CD8-positive, alpha-beta memory T cell (primary cell): ENCODE data around the gene PRKAR1B. TPM values are rescaled to one million over a fixed set of nuclear protein-coding genes. Genes with fewer than 3 reads are reported as not detected.
A peak's percentile ranks its signal among the peaks of the same experiment; 100 is the strongest.

Experiments
- CTCF ChIA-PET: fragments of 350-600 bp; sonication (Branson Sonifier 250); formaldehyde crosslinking; loops from one replicate; lab custom pipeline; 2021; ENCODE audit warnings: antibody characterized with exemption; lab: Charles Lee
- POLR2A ChIA-PET: fragments of 350-600 bp; sonication (Branson Sonifier 250); formaldehyde crosslinking; loops from one replicate; lab custom pipeline; 2021; ENCODE audit warnings: antibody characterized with exemption; lab: Charles Lee
- DNase-seq, 5 donors: peaks; one replicate each; pipeline versions ENCODE4 v3.0.0 to v3.0.0-alpha.2; 2020 to 2022; ENCODE audit warnings: mixed read lengths in 1 of 5
- H3K27ac ChIP-seq: one replicate; pipeline ENCODE4 v1.7.0; 2013; ENCODE audit warnings: low read depth, mild to moderate bottlenecking, low read length, moderate library complexity
- H3K27me3 ChIP-seq: 2 replicates; pipeline ENCODE4 v1.7.0; 2013; ENCODE audit warnings: low read length, mild to moderate bottlenecking; ENCODE audit not compliant: insufficient read depth, poor library complexity, severe bottlenecking
- H3K36me3 ChIP-seq: 2 replicates; pipeline ENCODE4 v1.7.0; 2013; ENCODE audit warnings: mild to moderate bottlenecking, low read length, moderate library complexity; ENCODE audit not compliant: insufficient read depth
- H3K4me1 ChIP-seq: 2 replicates; pipeline ENCODE4 v1.7.0; 2013; ENCODE audit warnings: mild to moderate bottlenecking, low read length, moderate library complexity; ENCODE audit not compliant: insufficient read depth
- H3K4me3 ChIP-seq: 2 replicates; pipeline ENCODE4 v1.7.0; 2013; ENCODE audit warnings: mild to moderate bottlenecking, low read length
- H3K9me3 ChIP-seq: 2 replicates; pipeline ENCODE4 v1.7.0; 2013; ENCODE audit warnings: mild to moderate bottlenecking, low read length
- H3K27ac Mint-ChIP-seq, 8 donors: one replicate each; pipeline ENCODE4 v1.8.0; 2020 to 2021; ENCODE audit warnings: mixed read lengths in 8 of 8, mild to moderate bottlenecking in 6 of 8, inconsistent platforms in 3 of 8, moderate library complexity in 3 of 8
- H3K27me3 Mint-ChIP-seq, 2 donors: one replicate each; pipeline ENCODE4 v1.8.0; 2020 to 2021; ENCODE audit warnings: mixed read lengths in 2 of 2, mild to moderate bottlenecking in 1 of 2, moderate library complexity in 1 of 2
- H3K36me3 Mint-ChIP-seq, 3 donors: one replicate each; pipeline ENCODE4 v1.8.0; 2020 to 2021; ENCODE audit warnings: mixed read lengths in 3 of 3, inconsistent platforms in 1 of 3, mild to moderate bottlenecking in 1 of 3
- H3K4me1 Mint-ChIP-seq, 3 donors: one replicate each; pipeline ENCODE4 v1.8.0; 2020 to 2021; ENCODE audit warnings: mixed read lengths in 3 of 3, inconsistent platforms in 1 of 3, mild to moderate bottlenecking in 1 of 3
- H3K4me3 Mint-ChIP-seq, 7 donors: one replicate each; pipeline ENCODE4 v1.8.0; 2020 to 2021; ENCODE audit warnings: mixed read lengths in 7 of 7, mild to moderate bottlenecking in 6 of 7, moderate library complexity in 4 of 7, inconsistent platforms in 2 of 7
- H3K9me3 Mint-ChIP-seq, 5 donors: one replicate each; pipeline ENCODE4 v1.8.0; 2020 to 2022; ENCODE audit warnings: mixed read lengths in 5 of 5, mild to moderate bottlenecking in 3 of 5, moderate library complexity in 2 of 5, inconsistent platforms in 1 of 5
- polyA plus RNA-seq: library from polyadenylated mRNA; unstranded; fragments of 300-500 nt; fragmentation: Illumina TruSeq; gene quantifications from one replicate; pipeline ENCODE4 v1.2.3, GENCODE V29; 2021
- total RNA-seq, 2 experiments: library from RNA; stranded (reverse); gene quantifications; one replicate each; pipeline ENCODE4 v1.2.3, GENCODE V29; 2021

The PRKAR1B gene
- total and polyA plus RNA-seq, 3 experiments from 2014 or later = 8.1 to 32.4 (median 28.3) TPM

DNA sequence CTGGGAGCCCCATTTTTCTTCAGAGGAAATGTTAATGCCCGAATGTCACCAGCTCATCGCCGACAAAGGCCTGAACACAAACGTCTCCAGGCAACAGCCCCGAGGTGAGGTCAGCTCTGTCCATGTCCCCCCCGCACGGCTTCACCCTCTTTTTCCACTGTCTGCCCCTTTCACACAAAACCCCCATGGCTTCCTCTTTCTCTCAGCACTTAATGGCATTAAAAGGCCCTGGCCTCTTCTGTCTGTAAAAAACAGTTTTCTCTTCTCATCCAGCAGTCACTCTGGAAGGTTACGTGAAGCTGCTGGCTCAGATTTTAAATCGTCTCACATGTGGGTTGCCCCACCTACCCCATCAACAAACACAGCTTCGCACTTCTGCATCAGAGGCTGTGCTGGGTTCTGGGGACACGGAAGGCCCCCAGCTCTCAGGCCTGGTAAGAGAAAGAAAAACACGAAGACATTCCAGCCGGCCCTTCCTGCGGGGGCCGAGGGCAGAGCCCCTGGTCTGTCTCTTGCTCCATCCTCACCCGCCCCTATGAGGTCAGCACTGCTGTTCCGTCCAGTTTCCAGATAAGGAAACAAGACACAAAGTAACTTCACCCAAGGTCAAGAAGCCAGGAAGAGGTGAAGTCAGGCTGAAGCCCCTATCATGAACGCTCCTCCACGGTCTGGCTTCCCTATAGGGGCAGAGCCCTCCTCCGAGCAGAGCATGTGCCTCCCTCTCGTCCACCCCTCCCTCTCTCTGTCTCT lies 116.4 kb downstream of the PRKAR1B start:
- CTCF ChIA-PET = no interaction called here
- no peaks in the 10 kb centered on the region for H3K27me3 ChIP-seq
- DNase-seq = peak in 2 of 5 donors; percentile 55 to 78
- H3K4me3 ChIP-seq = peak overlapping the region; percentile 12
- H3K9me3 Mint-ChIP-seq = peaks cover 0 to 3% (median 0%) of the 10 kb centered on the region in 5 donors
- no peaks in the 10 kb centered on the region for H3K9me3 ChIP-seq
- peaks cover 5 to 11% (median 10%) of the 10 kb centered on the region in 3 donors for H3K36me3 Mint-ChIP-seq
- peak overlapping the region; percentile 74 for H3K27ac ChIP-seq
- no peaks in the 10 kb centered on the region for H3K27me3 Mint-ChIP-seq
- H3K4me1 ChIP-seq = peaks cover 39% of the 10 kb centered on the region
- H3K27ac Mint-ChIP-seq = peak overlapping the region; percentile 89 to 100 (median 96)
- peak overlapping the region in 6 of 7 donors; percentile 59 to 83 (median 77) for H3K4me3 Mint-ChIP-seq
- peaks cover 45 to 55% (median 54%) of the 10 kb centered on the region in 3 donors for H3K4me1 Mint-ChIP-seq
- no peaks in the 10 kb centered on the region for H3K36me3 ChIP-seq
- POLR2A ChIA-PET = interaction anchor here (0.6 kb wide), 1 partner anchor 1942 kb away, joined by 3 read pairs; no protein-coding TSS in a partner anchor

DNA sequence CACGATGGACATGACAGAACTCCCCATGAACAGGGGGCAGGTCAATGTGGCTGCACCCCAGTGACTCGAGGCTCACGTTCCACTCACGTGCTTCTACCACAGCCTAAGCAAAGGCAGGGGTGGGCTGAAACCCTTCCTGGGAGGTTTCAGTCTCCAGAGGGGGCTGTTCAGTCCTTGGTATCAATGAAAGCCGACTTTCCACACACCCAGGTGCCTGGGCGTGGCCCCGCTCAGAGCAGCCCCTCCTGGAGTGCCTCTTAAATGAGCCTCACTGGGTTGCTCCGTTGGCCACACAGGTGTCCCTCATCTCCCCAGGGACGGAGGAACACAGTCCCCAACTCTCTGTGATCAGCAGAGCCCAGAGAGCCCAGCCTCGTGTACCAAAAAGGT lies 116.9 kb downstream of the PRKAR1B start:
- peaks cover 48 to 56% (median 54%) of the 10 kb centered on the region in 3 donors for H3K4me1 Mint-ChIP-seq
- H3K27me3 Mint-ChIP-seq = no peaks in the 10 kb centered on the region
- DNase-seq = peak in 1 of 5 donors; percentile 45
- POLR2A ChIA-PET = interaction anchor here (0.6 kb wide), 1 partner anchor 1943 kb away, joined by 3 read pairs; no protein-coding TSS in a partner anchor
- H3K4me1 ChIP-seq = peaks cover 40% of the 10 kb centered on the region
- H3K27ac Mint-ChIP-seq = peak overlapping the region; percentile 89 to 100 (median 97)
- H3K4me3 Mint-ChIP-seq = peak overlapping the region; percentile 59 to 83 (median 76)
- no peaks in the 10 kb centered on the region for H3K9me3 ChIP-seq
- no peaks in the 10 kb centered on the region for H3K36me3 ChIP-seq
- H3K36me3 Mint-ChIP-seq = peaks cover 5 to 11% (median 10%) of the 10 kb centered on the region in 3 donors
- H3K9me3 Mint-ChIP-seq = peaks cover 0 to 3% (median 0%) of the 10 kb centered on the region in 5 donors
- no peaks in the 10 kb centered on the region for H3K27me3 ChIP-seq
- no peak overlapping the region for H3K4me3 ChIP-seq
- H3K27ac ChIP-seq = peak overlapping the region; percentile 74
- CTCF ChIA-PET = no interaction called here

DNA sequence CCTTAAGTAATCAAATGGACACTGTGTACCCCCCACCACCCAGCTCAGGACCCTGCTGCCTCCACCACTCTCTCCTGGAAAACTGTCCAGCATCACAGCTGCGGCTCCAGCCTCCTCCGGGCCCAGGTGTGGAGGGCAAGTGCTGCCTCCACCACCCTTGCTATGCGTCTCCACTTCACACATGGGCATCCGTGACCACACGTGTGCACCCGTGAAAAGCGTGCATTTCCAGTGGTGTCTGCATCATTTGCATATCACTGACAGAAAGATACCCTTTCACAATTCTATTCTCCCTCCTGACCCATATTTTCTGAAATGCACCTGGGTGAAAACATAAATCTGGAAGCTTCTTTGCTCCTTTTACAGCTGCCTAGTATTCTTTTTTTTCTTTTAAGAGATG lies 117.7 kb downstream of the PRKAR1B start:
- no peaks in the 10 kb centered on the region for H3K27me3 ChIP-seq
- H3K36me3 Mint-ChIP-seq = peaks cover 10 to 11% (median 10%) of the 10 kb centered on the region in 3 donors
- no peaks in the 10 kb centered on the region for H3K36me3 ChIP-seq
- H3K27ac ChIP-seq = no peak overlapping the region
- peaks cover 0 to 6% (median 0%) of the 10 kb centered on the region in 5 donors for H3K9me3 Mint-ChIP-seq
- no peak overlapping the region for H3K4me3 ChIP-seq
- ChIA-PET CTCF (no interaction called here), POLR2A (interaction anchor here (0.7 kb wide), 1 partner anchor 8 kb away, joined by 3 read pairs; no protein-coding TSS in a partner anchor)
- H3K9me3 ChIP-seq = no peaks in the 10 kb centered on the region
- peaks cover 47% of the 10 kb centered on the region for H3K4me1 ChIP-seq
- no peaks in the 10 kb centered on the region for H3K27me3 Mint-ChIP-seq
- peak overlapping the region; percentile 63 to 100 (median 94) for H3K27ac Mint-ChIP-seq
- H3K4me3 Mint-ChIP-seq = peak overlapping the region in 6 of 7 donors; percentile 61 to 83 (median 70)
- H3K4me1 Mint-ChIP-seq = peaks cover 52 to 61% (median 57%) of the 10 kb centered on the region in 3 donors
- peak in 1 of 5 donors; percentile 29 for DNase-seq

DNA sequence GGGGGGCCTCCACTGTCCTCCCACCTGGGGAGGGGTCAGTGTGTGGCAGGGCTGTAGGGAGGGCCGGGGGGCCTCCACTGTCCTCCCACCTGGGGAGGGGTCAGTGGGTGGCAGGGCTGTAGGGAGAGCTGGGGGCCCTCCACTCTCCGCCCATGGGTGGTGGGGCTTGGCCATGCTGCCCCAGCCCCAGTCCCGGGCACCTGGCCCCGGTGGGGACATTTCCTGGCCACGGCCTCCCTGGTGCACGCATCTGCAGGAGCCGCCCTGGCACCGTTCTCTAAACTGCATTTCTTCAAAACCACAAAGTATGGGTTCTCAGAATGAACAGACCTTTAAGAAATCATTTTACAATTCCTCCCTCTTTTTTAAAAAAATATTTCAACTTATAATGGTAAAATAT lies 118.1 kb downstream of the PRKAR1B start:
- peaks cover 0 to 6% (median 0%) of the 10 kb centered on the region in 5 donors for H3K9me3 Mint-ChIP-seq
- H3K27ac ChIP-seq = no peak overlapping the region
- POLR2A ChIA-PET = interaction anchor here (0.7 kb wide), 1 partner anchor 9 kb away, joined by 3 read pairs; no protein-coding TSS in a partner anchor

DNA sequence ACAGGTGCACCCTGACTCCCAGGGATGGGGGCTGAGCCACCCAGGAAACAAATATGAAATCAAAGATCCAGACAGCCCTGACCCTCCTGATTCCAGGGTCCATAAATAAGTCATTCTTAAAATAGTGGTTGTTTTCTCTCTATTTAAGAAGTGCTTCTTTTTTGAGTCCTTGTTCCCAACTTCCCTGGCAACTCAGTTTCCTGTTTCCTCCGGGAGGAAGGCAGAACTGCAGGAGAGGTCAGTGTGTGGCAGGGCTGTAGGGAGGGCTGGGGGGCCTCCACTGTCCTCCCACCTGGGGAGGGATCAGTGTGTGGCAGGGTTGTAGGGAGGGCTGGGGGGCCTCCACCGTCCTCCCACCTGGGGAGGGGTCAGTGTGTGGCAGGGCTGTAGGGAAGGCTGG lies 118.7 kb downstream of the PRKAR1B start:
- H3K27me3 Mint-ChIP-seq = no peaks in the 10 kb centered on the region
- no peak for DNase-seq
- no peak overlapping the region for H3K27ac ChIP-seq
- no peak overlapping the region for H3K4me3 ChIP-seq
- no peaks in the 10 kb centered on the region for H3K27me3 ChIP-seq
- H3K36me3 Mint-ChIP-seq = peaks cover 10 to 11% (median 10%) of the 10 kb centered on the region in 3 donors
- peaks cover 49% of the 10 kb centered on the region for H3K4me1 ChIP-seq
- peak overlapping the region in 4 of 7 donors; percentile 37 to 73 (median 48) for H3K4me3 Mint-ChIP-seq
- no peaks in the 10 kb centered on the region for H3K36me3 ChIP-seq
- H3K9me3 ChIP-seq = no peaks in the 10 kb centered on the region
- peaks cover 0 to 6% (median 0%) of the 10 kb centered on the region in 5 donors for H3K9me3 Mint-ChIP-seq
- H3K27ac Mint-ChIP-seq = peak overlapping the region; percentile 50 to 98 (median 88)
- peaks cover 57 to 67% (median 67%) of the 10 kb centered on the region in 3 donors for H3K4me1 Mint-ChIP-seq
- ChIA-PET POLR2A (no interaction called here), CTCF (no interaction called here)

More for the DNA sequence above, 118.1 kb downstream of the PRKAR1B start:
- CTCF ChIA-PET = no interaction called here
- H3K4me1 ChIP-seq = peaks cover 48% of the 10 kb centered on the region
- Mint-ChIP-seq H3K4me3 (peak overlapping the region in 6 of 7 donors; percentile 61 to 83 (median 70)), H3K27me3 (no peaks in the 10 kb centered on the region), H3K36me3 (peaks cover 10 to 11% (median 10%) of the 10 kb centered on the region in 3 donors), H3K4me1 (peaks cover 55 to 62% (median 61%) of the 10 kb centered on the region in 3 donors), H3K27ac (peak overlapping the region in 7 of 8 donors; percentile 87 to 100 (median 94))
- peak in 1 of 5 donors; percentile 39 for DNase-seq
- H3K4me3 ChIP-seq = no peak overlapping the region
- no peaks in the 10 kb centered on the region for H3K27me3 ChIP-seq
- H3K36me3 ChIP-seq = no peaks in the 10 kb centered on the region
- H3K9me3 ChIP-seq = no peaks in the 10 kb centered on the region

DNA sequence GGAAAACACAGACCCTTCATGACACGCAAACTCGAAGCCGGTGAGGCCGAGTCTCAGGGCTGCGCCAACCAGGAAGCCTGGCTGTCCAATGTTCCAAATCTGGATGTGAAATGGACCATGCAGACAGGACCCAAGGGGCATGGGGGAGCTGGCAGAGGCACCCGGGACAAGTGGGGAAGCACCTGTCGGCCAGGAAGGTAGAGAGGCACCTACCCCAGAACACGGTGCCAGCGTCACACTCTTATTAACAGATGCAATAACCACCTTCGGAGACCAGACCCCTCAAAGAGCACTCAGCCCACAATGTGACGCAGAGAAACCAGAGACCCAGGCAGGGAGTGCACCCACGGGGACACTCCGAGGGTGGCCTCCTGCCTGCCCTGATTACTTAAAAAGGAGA lies 119.1 kb downstream of the PRKAR1B start:
- Histone ChIP-seq H3K4me1 (peaks cover 54% of the 10 kb centered on the region), H3K27me3 (no peaks in the 10 kb centered on the region), H3K27ac (no peak overlapping the region), H3K9me3 (no peaks in the 10 kb centered on the region), H3K4me3 (no peak overlapping the region), H3K36me3 (no peaks in the 10 kb centered on the region)
- Mint-ChIP-seq H3K27ac (peak overlapping the region; percentile 50 to 98 (median 88)), H3K36me3 (peaks cover 10 to 11% (median 10%) of the 10 kb centered on the region in 3 donors), H3K27me3 (no peaks in the 10 kb centered on the region), H3K4me1 (peaks cover 60 to 71% (median 69%) of the 10 kb centered on the region in 3 donors), H3K4me3 (peak overlapping the region in 5 of 7 donors; percentile 37 to 73 (median 50)), H3K9me3 (peaks cover 0 to 6% (median 0%) of the 10 kb centered on the region in 5 donors)
- ChIA-PET POLR2A (no interaction called here), CTCF (no interaction called here)
- peak in 3 of 5 donors; percentile 33 to 77 (median 35) for DNase-seq

DNA sequence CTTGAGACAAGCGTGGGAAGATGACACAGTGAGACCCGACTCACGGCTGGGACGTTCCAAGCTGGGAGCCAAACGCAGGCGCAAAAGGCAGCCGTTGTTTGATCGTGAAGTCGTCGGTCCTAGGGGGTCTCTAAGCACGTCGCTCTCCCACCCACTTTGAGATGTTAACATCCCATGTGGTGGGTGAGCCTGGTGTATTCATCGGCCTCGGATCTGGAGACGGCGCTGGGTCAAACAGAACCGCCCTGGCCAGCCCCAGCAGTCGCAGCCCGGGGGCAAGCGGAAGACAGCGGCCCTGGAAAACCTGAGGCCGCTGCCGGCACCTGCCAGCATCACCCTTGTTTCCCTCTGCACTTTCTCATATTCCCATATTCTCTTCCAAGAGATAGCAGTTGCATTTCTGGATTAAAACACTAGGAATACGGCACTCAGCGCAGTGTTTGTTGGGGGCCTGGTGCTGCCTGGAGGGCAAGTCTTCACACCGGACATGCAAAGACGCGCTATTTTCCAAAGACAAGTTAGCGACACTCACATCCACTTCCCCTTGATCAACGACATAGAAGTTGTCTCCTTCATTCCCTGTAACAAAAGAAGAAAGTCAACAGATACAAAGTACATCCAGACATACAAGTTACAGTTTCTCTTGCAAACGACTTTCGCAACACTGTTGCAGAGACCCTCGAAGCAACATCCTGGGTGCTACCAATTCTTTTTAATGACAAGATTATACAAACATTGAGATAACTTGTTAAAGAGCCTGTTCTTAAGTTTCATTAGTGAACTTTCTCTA lies 121.2 kb downstream of the PRKAR1B start:
- H3K4me1 Mint-ChIP-seq = peaks cover 62 to 77% (median 69%) of the 10 kb centered on the region in 3 donors
- H3K9me3 ChIP-seq = no peaks in the 10 kb centered on the region
- peak overlapping the region in 5 of 7 donors; percentile 26 to 97 (median 68) for H3K4me3 Mint-ChIP-seq
- POLR2A ChIA-PET = interaction anchor here (0.7 to 4.5 kb wide), 2 partner anchors 11 to 27 kb away, joined by 3 to 40 read pairs; no protein-coding TSS in a partner anchor
- peak overlapping the region; percentile 72 to 100 (median 100) for H3K27ac Mint-ChIP-seq
- H3K27me3 Mint-ChIP-seq = no peaks in the 10 kb centered on the region
- peaks cover 3 to 10% (median 4%) of the 10 kb centered on the region in 3 donors for H3K36me3 Mint-ChIP-seq
- H3K4me3 ChIP-seq = no peak overlapping the region
- H3K9me3 Mint-ChIP-seq = peaks cover 0 to 6% (median 0%) of the 10 kb centered on the region in 5 donors
- peak overlapping the region; percentile 96 for H3K27ac ChIP-seq
- H3K36me3 ChIP-seq = no peaks in the 10 kb centered on the region
- CTCF ChIA-PET = no interaction called here
- H3K27me3 ChIP-seq = no peaks in the 10 kb centered on the region
- DNase-seq = peak in 1 of 5 donors; percentile 16
- peaks cover 71% of the 10 kb centered on the region for H3K4me1 ChIP-seq
